HG02678 (cell line): ENCODE data around the gene SLC7A11.

ENCODE experiments used
- ATAC-seq: cut with Tn5 transposase; IDR thresholded peaks from one replicate; pipeline ENCODE4 v1.9.1; 2021; ENCODE audit warnings: mild to moderate bottlenecking, moderate library complexity; ENCODE audit not compliant: unreplicated experiment

Gene SLC7A11

GRCh38 chr4:138242076-138242833, at the start of gene SLC7A11:
Gene SLC7A11, minus strand, starts transcription at chr4:138242349. Its CDS starts 280 bp downstream, at chr4:138242069.
- peak; percentile 98 for ATAC-seq

GRCh38 chr4:138291431-138291830, 49.3 kb upstream of the SLC7A11 start:
- no peak for ATAC-seq

- ATAC-seq, result no peak
Measured at GRCh38 chr4:138290805-138291204, 48.7 kb upstream of the SLC7A11 start.

- no peak for ATAC-seq
Measured at GRCh38 chr4:138279286-138279685, 37.1 kb upstream of the SLC7A11 start.

GRCh38 chr4:138277133-138277532, 35.0 kb upstream of the SLC7A11 start:
- ATAC-seq, result no peak

GRCh38 chr4:138275963-138276621, 33.9 kb upstream of the SLC7A11 start:
- ATAC-seq, result no peak

GRCh38 chr4:138275216-138275615, 33.1 kb upstream of the SLC7A11 start:
- no peak for ATAC-seq

GRCh38 chr4:138269175-138269574, 27.0 kb upstream of the SLC7A11 start:
- no peak for ATAC-seq

GRCh38 chr4:138267835-138268234, 25.7 kb upstream of the SLC7A11 start:
- ATAC-seq, result no peak

- no peak for ATAC-seq
Measured at GRCh38 chr4:138266948-138267347, 24.8 kb upstream of the SLC7A11 start.

GRCh38 chr4:138263247-138263816, 21.2 kb upstream of the SLC7A11 start:
- no peak for ATAC-seq

GRCh38 chr4:138262469-138262868, 20.3 kb upstream of the SLC7A11 start:
- no peak for ATAC-seq

- ATAC-seq, result no peak
Measured at GRCh38 chr4:138262030-138262429, 19.9 kb upstream of the SLC7A11 start.

- no peak for ATAC-seq
Measured at GRCh38 chr4:138259824-138260223, 17.7 kb upstream of the SLC7A11 start.

GRCh38 chr4:138259271-138259670, 17.1 kb upstream of the SLC7A11 start:
- ATAC-seq, result no peak

- ATAC-seq, result no peak
Measured at GRCh38 chr4:138256608-138257007, 14.5 kb upstream of the SLC7A11 start.

GRCh38 chr4:138255917-138256597, 13.9 kb upstream of the SLC7A11 start:
- ATAC-seq, result no peak

- no peak for ATAC-seq
Measured at GRCh38 chr4:138252551-138252950, 10.4 kb upstream of the SLC7A11 start.

GRCh38 chr4:138251938-138252337, 9.8 kb upstream of the SLC7A11 start:
- ATAC-seq, result no peak

- ATAC-seq, result no peak
Measured at GRCh38 chr4:138249132-138249531, 7.0 kb upstream of the SLC7A11 start.

- no peak for ATAC-seq
Measured at GRCh38 chr4:138248058-138248457, 5.9 kb upstream of the SLC7A11 start.
